HG02610 (cell line): Measurements from ENCODE around the gene RAB7A.
"Not testable (repeated sequence)": the region's sequence is repeated elsewhere in the genome, so short reads cannot be mapped to it uniquely, and the experiment has no call there.

ENCODE experiments used
- ATAC-seq: cut with Tn5 transposase; IDR thresholded peaks from one replicate; pipeline ENCODE4 v1.9.1; 2021; ENCODE audit warnings: mild to moderate bottlenecking, moderate library complexity; ENCODE audit not compliant: unreplicated experiment

Gene RAB7A

DNA sequence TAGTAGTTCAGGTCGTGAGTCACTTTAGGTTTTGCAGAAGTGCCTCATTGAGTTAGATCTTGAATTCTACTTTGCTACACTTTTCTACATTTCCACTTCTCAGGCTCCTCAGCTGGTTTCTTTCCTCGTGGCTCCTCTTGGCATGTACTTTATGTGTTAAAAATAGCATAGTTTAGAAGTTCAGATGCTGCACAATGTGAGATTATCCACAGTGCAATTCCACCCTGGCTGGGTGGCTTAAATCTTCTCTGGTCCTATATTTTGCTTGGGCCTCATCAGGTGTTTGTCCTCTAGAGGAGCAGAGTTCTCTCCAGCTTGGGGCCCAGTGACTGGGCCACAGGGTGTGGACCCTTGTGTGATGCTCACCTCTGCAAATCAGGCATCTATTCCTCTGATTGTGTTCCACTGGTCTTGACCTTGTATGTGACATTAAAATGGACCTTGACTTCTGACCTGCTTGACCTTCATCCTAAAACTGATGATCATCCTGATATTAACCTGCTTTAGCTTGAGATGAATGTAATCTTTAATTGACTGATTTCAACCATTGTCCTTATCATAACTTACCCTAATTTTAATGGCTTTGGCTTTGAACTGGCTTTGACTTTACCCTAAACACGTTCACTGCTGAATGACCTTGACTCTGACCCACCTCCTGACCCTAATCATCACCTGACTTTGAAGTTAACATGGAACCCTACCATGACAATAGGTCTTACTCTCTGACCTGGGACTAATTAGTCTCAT lies 89.5 kb downstream of the RAB7A start:
- ATAC-seq, result no peak

DNA sequence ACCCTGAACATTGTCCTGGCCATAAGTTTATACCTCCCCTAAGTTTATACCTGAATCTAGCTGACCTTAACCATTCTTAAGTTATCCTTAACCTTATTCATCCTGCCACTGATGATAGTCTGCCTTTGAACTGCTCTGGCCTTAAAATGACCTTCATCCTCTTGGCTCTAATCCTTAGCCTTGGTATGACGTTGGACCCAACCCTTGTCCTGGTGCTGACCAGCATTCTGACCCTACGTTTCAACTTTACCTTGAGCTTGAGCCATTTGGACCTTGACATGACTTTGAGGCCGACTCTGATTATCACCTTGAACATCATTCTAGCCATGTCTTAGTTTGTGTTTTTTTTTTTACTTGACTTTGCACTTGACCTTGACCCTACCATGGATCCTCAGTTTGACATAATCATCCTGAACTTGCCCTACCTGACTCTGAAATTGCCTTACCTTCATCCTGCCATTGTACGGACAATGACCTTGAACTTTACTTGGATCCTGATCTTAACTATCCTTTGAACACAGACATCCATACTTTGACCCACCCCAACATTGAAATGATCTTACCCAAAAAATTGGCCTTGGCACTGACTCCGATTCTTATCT lies 92.3 kb downstream of the RAB7A start:
- ATAC-seq, result no peak

DNA sequence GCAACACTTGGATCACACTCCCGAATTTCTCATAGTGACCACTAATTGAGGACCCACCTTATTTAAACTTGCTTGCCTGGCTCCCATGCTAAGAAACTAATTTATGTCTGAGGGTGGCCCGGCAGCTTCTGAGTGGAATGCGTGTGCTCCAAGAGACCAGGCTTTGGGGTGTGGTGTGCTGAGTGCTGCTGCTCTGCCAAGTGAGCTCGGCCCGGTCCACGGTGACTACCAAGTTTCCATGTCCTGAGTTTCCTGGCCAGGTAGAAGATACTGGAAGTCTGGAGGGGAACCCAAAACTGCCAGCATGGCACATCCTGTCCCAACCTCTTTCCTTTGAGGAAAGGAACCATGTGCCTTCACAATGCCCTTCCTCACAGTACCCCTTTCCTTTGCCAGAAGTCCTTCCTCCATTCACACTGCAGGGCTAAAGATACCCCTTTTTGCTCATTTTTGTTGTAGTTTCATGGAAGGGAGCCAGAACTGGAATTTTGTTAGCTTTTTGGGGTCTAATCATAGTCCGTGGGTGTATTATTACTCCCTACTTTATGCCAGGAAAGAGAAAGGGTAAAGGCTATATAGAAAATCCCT lies 94.4 kb downstream of the RAB7A start:
- ATAC-seq, result no peak

DNA sequence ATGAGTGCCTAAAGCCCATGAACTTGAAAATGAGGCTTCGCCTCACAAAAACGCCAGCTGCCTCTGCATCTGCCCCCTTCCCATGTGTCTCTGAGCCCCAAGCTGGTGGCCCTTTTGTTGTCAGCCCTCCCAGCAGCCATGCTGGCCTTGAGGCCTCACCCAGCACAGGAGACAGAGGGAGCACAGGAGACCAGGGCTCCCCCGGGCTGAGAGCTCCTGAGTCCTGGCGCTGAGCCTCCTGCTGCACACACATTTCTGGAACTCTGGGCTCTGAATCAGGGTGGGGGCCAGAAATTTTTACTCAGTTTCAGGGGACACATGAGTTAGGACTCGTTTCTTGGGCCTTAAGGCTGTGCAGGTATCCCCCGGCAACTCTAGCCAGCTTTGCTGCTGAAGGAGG lies 97.0 kb downstream of the RAB7A start:
- ATAC-seq, result no peak

DNA sequence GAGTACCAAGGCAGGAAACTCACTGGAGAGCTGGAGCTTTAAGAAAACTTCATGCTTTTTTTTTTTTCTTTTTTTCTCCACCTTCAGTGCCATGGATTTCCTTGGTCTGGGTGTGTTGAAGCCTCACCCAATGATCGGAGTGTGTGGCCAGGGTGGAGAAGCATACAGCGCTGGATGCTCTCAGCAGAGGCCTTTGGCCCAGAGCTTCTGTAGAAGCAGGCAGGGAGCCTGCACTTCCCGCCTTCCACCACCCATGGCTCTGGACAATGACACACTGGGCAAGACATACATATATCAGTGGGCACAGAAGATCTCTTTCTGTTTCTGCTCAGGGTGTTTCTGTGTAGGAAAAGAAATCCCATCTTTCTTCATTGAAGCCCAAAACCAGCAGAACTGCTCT lies 97.6 kb downstream of the RAB7A start:
- no peak for ATAC-seq

DNA sequence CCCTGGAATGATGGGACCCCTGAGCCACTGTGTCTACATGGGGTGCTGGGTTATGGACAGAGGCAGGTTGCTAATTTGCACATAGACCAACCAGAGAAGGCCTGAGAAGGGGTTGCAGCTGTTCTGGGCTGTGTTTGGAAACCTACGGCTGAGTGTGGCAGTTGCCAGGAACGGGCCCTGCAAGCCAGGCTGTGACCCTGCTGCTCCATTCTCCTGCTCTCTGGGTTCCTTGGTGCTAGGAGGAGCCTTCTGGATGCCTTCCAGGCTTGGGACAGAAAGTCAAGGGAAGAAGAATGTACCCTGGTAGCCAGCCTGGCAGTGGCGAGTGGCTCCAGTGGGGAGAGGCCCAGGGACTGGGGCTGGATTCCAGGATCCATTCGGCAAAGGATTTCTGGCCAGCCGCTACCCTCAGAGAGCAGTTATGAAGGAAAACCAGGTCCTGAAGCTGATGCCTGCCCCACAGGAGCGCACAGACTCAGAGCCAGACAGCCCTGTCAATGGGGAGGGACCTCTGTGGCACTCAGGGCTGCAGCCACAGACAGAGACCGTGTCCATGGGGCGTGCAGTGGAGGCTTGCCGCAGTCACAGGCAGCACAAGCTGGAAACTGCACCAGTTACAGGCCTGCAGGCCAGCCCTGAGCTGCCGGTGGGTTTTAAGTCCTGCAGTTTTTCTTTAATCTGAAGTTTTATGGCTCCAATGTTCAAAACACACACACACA lies 98.3 kb downstream of the RAB7A start:
- no peak for ATAC-seq

DNA sequence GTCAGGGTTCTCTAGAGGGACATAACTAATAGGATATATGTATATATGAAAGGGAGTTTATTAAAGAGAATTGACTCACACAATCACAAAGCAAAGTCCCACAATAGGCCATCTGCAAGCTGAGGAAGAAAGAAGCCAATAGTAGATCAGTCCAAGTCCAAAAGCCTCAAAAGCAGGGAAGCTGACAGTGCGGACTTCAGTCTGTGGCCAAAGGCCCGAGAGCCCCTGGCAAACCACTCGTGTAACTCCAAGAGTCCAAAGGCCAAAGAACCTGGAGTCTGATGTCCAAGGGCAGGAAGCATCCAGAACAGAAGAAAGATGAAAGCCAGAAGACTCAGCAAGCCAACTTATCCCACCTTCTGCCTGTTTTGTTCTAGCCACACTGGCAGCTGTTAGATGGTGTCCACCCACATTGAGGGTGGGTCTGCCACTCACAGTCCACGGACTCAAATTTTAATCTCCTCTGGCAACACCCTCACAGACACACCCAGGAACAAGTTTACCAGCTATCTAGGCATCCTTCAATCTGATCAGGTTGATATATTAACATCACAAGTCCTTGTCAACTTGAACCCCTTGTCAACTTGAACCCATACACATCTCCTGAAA lies 99.2 kb downstream of the RAB7A start:
- ATAC-seq, result no peak

DNA sequence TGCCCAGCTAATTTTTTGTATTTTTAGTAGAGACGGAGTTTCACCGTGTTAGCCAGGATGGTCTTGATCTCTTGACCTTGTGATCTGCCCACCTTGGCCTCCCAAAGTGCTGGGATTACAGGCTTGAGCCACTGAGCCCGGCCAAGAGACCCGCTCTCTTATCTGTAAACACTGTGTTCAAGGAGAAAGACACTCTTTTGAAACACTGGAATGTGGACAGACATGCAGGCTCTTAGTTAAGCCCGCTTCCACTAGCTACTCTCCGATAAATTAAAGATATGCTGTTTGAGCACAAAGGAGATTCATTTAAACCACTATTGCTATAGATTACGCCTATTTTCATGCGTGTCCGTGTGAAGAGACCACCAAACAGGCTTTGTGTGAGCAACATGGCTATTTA lies 103.1 kb downstream of the RAB7A start:
- not testable (repeated sequence) for ATAC-seq

DNA sequence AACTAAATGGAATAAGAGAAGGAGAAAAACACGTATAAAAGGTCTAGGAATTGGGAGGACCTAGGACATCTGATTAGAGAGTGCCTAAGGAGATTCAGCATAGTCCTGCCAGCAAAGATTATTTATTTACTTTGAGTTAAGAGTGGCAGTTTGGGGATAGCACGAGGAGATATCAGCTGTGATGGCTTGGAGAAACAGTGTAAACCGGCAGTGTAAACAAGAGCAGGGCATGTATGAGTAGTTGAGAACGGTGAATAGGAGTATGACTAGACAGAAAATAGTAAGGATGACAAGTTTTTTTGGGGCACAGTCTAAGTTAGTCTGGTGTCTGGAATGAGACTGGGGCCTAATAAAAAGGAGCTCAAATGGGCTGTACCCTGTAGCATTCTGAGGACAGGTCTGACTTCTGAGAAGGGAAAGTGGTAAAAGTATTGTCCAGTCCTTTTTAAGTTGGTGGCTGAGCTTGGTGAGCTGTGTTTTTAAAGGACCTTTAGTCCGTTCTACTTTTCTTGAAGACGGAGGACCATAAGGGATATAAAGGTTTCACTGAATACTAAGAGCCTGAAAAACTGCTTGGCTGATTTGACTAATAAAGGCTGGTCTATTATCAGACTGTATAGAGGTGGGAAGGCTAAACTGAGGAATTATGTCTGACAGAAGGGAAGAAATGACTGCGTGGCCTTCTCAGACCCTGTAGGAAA lies 104.1 kb downstream of the RAB7A start:
- not testable (repeated sequence) for ATAC-seq

DNA sequence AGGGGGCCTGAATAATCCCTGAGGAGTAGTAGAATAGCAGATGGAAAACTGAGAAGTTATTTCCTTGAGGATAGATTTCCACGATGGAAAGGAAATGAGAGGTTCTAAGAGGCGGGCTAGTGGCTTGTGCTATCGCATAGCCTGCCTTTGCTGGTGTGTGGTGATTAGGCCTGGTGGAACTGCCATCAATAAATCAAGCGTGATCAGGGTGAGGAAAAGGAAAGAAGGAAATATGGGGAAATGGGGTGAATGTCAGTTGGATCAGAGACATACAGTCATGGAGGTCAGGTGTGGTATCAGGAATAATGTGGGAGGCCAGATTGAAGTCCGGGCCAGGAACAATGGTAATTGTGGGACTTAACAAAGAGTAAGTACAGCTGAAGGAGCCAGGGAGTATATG lies 104.8 kb downstream of the RAB7A start:
- ATAC-seq, result not testable (repeated sequence)

DNA sequence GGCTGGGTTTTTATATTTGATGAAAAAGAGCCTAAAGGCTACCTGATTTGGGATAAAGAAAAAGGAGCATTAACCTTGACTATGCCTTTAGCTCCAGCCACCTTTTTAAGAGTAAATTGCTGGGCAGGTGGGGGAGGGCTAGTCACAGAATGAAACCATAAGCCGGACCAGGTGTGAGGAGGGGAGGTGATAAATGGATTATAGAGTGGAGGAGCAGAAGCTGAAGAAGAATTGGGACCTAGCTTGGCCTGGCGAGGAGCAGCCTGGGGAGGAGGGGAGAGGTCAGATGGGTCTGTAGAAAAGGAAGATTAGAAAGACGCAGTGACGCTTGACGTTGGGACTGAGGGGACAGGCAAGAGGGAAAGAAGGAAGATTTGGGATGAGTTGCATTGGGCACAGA lies 107.0 kb downstream of the RAB7A start:
- not testable (repeated sequence) for ATAC-seq

DNA sequence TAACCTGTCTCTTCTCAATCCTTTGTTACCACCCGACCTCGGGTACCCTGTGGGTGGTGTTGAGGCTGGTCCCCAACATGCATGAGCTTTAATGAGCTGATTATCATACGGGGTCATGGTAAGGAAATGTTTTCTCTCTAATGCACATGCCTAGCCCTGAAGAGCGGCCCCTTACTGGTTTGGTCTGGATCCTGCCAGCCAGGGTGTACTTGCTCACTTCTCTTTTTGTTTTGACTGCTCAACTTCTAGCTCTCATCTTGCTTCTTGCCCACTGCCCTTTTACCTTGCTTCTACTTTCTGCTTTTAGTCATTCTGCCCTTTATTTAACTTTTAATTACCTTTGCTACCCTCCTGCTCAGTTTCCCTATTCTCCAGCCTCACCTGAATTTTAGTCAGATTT lies 109.1 kb downstream of the RAB7A start:
- ATAC-seq, result no peak

DNA sequence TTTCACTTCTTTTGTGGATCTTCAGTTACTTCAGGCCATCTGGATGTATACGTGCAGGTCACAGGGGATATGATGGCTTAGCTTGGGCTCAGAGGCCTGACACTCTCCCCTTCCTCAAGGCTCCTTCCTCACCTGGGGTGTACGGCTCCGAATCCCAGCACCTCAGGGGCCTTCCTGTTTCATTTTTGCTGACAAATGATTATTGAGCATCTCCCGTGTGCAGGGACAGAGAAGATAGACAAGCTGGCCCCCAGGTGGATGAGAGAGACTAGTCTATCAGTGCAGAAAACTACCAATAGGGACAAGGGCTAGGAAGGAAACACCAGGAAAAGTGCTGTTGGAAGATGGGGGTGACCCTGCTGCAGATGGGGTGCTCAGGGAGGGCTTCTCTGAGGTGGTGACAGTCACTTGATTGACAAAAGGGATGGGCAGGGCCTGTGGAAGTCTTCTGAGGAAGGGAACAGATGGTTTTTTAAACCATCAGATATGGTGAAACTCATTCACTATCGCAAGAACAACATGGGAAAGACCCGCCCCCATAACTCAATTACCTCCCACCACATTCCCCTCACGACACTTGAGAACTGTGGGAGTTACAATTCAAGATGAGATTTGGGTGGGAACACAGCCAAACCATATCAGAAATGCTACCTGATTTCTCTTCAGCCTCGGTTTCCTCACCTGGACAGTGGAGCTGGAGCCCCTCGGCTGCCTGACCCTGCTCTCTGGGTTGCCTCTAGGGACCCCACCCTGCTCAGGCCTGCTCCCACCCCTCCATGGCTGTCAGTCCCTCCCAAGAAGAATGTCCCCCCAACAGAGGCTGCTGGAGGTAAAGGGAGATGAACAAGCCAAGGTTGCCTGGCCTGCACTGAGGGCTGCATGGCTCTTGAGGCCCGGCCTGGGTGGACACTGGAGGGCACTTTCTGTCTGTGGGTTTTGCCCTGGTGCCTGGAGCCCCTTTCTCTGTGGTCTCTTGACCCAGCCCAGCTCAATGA lies 116.2 kb downstream of the RAB7A start:
- ATAC-seq, result no peak

DNA sequence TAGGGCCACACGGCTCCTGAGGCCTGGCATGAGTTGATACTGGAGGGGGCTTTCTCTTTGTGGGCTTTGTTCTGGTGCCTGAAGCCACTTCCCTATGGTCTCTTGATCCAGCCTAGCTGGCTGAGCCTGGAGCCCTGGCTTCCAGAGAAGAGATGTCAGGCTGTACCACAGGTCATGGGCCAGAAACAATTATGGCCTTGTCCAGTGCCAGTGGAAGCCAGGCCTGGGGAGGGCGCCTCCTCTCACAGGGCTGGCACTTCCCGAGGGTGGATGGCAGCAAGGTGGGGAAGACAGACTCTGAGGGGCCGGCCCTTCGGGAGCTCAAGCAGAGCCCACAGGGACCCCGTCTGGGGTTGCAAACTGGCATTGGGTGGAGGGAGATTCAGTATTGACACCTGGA lies 118.5 kb downstream of the RAB7A start:
- no peak for ATAC-seq

DNA sequence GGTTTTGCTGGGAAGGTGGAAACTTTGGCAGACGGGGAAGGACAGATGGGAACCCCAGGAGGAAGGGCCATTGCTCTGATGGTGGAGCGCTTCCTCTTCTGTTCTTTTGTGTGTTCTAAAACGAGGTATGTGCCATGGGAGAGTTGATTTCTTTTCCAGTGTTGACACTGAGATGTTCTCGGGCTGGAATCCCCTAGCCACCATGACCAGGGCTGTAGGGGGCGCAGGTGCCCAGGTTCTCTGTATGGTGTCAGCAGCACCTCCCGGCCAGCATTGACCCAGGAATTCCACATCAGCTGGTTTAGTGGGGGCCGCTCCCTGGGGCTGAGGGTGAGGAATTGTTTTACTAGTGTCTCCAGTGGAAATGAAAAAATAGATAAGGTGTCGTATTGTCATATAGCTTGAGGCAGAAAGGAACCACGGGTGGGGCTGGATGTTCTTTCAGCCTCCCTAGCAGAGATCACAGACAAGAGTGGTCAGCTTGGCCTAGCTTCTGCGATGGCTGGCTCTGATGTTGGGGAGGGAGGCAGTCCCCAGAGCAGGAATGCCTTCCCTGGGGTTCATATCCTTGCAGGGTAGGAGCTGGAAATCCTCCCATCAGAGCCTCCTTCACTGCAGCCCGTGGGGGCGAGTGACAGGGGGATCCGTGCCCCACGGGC lies 119.3 kb downstream of the RAB7A start:
- no peak for ATAC-seq

DNA sequence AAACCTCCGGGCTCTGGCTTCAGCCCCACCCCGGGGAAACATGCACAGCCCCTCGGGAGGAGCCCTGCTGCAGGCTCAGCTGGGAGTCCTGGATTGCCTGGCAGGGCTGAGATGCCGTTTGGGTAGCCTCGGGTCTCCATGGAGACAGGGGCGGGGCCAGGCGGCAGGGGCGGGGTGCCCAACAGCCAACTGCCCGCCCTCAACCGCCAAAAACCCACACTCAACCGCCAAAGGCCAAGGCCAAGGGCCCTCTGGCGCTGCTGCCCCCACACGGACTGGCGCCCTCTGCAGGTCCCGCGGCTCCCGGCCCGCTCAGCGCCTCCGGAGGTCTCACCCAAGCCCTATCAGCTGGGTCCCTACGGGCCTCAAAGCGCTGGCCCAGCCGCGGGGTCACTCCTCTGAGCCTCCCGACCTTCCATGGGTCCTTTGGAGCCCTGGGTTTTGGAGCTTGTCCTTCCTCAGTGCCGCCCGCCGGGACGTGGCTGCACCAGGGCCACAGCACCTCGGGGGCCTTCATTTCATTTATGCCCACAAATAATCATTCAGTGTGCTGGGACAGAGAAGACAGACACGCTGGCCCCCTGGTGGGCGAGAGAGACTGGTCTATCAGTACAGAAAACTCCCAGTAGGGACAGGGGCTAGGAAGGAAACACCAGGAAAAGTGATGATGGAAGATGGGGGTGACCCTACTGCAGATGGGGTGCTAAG lies 119.9 kb downstream of the RAB7A start:
- ATAC-seq, result peak; percentile 41

DNA sequence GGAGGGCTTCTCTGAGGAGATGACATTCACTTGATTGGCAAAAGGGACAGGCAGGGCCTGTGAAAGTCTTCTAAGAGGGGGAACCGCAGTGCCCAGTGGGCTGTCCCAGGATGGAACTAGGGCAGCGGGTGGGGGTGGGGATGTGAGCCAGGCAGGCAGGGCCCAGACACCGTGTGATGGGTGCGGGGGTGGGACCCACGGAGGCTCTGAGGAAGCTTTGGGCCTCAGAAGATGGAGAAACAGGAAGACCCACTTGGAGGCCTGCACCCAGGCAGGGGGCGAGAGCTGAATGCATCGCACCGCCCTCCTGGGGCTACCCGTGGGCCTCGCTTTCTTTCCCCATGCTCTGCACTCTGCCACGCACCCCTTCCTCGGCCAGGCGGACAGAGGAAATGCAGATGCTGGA lies 120.5 kb downstream of the RAB7A start:
- no peak for ATAC-seq

DNA sequence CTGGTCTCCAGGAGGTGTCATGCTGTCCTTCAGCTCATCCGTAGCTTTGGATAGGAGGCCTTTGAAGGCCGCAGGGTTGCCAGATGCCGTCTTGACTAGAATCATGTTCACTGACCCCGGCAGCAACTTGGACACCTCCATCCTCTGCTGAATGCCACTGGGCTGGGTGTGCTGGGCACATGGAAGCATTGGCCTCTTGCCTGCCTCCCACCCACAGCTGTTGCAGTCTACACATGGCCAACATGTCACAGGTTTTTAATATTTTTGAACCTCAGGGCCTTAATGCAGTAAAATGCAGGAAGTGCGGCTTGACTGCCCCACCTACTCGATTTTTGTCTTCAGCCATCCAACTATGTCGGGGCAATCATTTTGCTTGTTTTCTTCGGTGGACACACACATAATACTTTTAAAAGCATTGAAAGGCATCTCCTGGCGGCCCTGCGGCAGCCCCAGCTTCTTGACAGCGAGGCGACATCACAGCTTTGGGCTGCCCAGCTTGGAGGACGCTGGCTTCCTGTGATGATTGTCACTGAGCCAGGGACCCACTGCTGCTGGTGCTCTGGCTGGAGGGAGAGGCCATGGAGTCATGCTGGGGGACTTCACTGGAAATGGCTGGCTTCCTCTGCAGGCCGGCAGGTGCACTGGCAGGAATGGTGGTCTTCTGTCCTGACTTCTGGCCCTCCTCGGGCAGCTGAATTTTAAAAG lies 121.8 kb downstream of the RAB7A start:
- ATAC-seq, result no peak
